ENCODE results near the gene UCHL5. TPM values are rescaled to one million over a fixed set of nuclear protein-coding genes. Genes with fewer than 3 reads are reported as not detected.

UCHL5 gene
- total and polyA plus RNA-seq, 2 of the 13 experiments (the other 11 are each of a cell fraction or from before 2014, with no cell fraction given), result 18.2 to 44.1 TPM

GRCh38 chr1:193058529-193059281 lies 455 bp downstream of the UCHL5 start (continued):
- TF ChIP-seq ZC3H4 (CRISPR knock-in tag; IDR thresholded peaks at IDR 0.05; ENCODE audit: borderline replicate concordance) (peak; percentile 77; the same call in 1 of the 2 replicates), RFXANK (CRISPR knock-in tag; IDR thresholded peaks at IDR 0.05) (no peak), GATAD1 (CRISPR knock-in tag; IDR thresholded peaks at IDR 0.05) (peak; percentile 24; the same call in 1 of the 2 replicates), THAP8 (CRISPR knock-in tag; IDR thresholded peaks at IDR 0.05; ENCODE audit: borderline replicate concordance) (peak; percentile 75; the same call in 1 of the 2 replicates), NCOR1 (IDR thresholded peaks at IDR 0.05; ENCODE audit: borderline replicate concordance, low read length) (no peak), ZNF30 (CRISPR knock-in tag; IDR thresholded peaks at IDR 0.05) (no peak), ZNF101 (CRISPR knock-in tag; IDR thresholded peaks at IDR 0.05; ENCODE audit: borderline replicate concordance, low read depth) (no peak), SNAPC5 (CRISPR knock-in tag; IDR thresholded peaks at IDR 0.05; ENCODE audit: borderline replicate concordance) (no peak), ZNF562 (CRISPR knock-in tag; IDR thresholded peaks at IDR 0.05; ENCODE audit: borderline replicate concordance) (no peak), GMEB1 (CRISPR knock-in tag; IDR thresholded peaks at IDR 0.05; ENCODE audit: borderline replicate concordance) (no peak), NR1H2 (CRISPR knock-in tag; IDR thresholded peaks at IDR 0.05; ENCODE audit: borderline replicate concordance, low read depth) (no peak), ZNF879 (CRISPR knock-in tag; IDR thresholded peaks at IDR 0.05) (no peak; the same call in 1 of the 2 replicates), HCFC1 (IDR thresholded peaks at IDR 0.05; ENCODE audit: low read depth, low read length) (no peak), ZNF264 (CRISPR knock-in tag; IDR thresholded peaks at IDR 0.05) (no peak), ZNF207 (IDR thresholded peaks at IDR 0.05; ENCODE audit: borderline replicate concordance) (no peak), ZNF841 (CRISPR knock-in tag; IDR thresholded peaks at IDR 0.05; ENCODE audit: borderline replicate concordance) (no peak), DR1 (CRISPR knock-in tag; IDR thresholded peaks at IDR 0.05) (no peak), AFF4 (CRISPR knock-in tag; IDR thresholded peaks at IDR 0.05) (no peak), ARID4A (CRISPR knock-in tag; IDR thresholded peaks at IDR 0.05; ENCODE audit: borderline replicate concordance) (no peak; the same call in 1 of the 2 replicates)

Measured in HepG2 (cell line).